DMS79 treated with DMSO at 0.1 percent for 48 hours (cell line): Measurements from ENCODE around the gene LAMB4.

ENCODE experiments used
- DNase-seq: peaks from one replicate; lab custom pipeline; 2025; lab: John Stamatoyannopoulos, UW

Gene LAMB4

DNA sequence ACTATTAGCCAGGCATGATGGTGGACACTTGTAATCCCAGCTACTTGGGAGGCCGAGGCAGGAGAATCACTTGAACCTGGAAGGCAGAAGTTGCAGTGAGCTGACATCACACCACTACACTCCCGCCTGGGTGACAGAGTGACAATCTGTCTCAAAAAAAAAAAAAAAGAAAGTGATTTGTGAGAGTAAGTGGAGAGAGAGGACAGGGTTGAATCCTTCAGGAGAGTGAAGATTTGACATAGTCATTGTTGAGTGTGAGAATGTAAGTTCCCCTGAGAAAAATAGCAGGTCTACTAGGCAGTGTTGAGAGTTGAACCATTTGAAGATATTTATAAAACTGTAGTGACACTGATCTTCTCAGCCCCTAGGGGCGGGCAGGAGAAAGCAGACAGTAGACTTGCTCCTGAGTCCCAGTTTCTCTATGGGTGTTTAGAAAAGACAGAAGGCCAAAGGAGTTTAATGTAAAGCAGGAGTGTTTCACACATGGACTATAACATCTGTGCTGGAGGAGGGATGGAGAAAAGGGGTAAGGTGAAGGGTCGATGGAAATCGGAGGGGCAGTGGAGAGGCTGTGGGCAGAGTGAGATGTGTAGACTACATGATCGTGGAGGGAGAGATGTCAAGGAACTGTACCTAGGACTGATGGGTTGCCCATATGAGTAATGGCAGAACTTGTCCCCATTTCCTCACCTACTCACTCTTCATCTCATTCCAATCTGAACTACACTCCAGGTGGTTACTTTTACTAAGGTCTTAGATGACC lies 13.7 kb upstream of the LAMB4 start:
- DNase-seq = no peak

DNA sequence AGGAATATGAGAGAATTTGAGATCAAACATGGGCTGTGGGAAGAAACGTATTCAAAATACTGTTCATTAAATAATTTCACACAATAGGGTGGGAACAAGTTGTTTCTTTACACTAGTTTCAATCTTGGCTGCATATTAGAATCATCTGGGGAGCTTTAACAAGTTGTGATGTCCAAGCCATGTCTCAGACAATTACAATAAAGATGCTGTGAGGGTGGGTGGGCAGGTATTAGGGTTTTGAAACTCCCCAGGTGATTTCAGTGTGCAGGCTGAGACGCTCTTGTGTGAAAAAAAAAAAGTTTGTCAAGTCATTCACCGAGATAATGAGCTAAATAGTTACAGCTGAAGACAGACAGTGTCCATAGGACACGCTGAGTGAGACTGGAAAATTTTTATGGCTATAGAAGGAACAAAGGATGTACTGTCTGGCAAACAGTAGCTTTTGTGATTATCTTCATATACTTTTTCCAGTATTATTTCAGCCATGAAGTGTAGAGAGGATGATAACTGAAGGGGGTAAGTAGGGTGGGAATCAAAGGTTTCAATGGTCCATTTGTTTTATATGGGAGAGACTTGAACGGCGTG lies 12.6 kb upstream of the LAMB4 start:
- no peak for DNase-seq

DNA sequence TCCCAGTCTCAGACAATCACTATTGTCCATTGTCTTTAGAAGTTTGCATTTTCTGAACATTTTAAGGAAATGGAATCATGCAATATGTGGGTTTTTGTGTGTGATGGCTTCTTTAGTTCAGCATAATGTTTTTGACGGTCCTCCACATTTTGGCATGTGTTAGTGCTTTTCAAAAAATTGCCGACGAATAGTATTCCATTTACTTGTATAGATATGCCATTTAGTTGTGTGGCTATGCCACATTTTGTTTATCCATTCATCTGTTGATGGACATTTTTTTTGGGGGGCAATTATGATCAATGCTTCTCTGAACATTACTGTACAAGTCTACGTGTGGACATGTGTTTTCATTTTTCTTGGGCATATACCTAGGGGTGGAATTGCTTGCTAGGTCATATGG lies 12.0 kb upstream of the LAMB4 start:
- no peak for DNase-seq

DNA sequence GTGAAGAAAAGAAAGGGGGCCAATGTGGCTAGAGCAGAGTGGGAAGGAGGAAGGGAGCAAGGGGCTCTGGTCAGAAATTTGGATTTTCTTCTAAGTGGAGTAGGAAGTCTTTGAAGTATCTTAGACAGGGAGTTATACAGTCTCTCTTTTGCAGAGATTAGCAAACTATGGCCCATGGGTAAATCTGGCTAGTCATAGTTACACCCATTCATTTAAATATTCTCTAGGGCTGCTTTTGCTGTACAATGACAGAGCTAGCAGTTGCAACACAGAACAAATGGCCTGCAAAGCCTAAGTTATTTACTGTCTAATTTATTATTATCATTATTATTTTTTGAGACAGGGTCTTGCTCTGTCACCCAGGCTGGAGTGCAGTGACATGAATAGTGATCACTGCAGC lies 10.5 kb upstream of the LAMB4 start:
- no peak for DNase-seq

DNA sequence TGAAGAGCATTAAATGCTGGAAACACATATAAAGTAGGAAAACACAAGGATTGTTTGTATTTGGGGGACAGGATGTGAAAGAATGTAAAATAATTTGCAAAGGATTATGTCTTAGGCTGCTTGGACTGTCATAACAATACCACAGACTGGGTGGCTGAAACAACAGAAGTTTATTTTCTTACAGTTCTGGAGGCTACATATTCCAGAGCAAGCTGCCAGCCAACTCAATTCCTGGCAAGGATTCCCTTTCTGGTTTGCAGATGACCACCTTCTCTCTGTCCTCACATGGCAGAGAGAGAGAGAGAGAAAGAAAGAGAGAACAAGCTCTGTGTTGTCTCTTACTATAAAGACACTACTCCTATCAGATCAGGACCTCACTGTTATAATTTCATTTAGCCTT lies 8.8 kb upstream of the LAMB4 start:
- DNase-seq = no peak

DNA sequence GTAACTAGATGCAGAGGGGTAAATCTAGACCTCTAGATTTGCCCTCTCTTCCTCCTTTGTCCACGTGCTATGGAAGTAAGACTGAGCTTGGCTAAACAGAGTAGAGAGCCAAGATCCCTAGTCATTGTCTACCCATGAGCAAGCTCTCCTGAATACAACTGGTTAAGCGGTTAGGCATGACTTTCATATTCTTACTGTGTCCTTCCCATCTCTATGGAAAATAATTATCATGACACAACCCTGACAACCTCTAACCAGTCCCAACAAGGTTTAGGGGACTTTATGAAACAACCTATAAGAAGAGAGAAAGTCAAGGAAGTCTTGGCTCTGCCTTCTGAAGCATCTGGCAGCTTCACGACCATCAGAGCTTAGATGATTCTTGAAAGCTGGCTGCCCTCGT lies 7.8 kb upstream of the LAMB4 start:
- DNase-seq = no peak

DNA sequence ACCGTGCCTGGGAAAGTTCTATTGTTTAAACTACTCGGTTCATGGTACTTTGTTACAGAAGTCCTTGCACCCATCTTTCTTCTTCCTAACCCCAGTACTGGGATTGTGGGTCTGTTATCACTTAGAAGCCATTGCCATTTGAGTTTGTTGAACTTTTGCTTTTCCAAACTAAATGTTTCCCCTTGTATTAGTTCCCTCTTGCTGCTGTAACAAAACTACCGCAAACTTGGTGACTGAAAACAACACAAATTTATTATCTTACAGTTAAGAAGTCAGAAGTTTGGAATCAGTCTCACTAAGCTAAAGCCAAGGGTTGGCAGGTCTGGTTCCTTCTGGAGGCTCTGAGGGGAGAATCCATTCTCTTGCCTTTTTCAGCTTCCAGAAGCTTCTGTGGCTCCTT lies 6.9 kb upstream of the LAMB4 start:
- no peak for DNase-seq

DNA sequence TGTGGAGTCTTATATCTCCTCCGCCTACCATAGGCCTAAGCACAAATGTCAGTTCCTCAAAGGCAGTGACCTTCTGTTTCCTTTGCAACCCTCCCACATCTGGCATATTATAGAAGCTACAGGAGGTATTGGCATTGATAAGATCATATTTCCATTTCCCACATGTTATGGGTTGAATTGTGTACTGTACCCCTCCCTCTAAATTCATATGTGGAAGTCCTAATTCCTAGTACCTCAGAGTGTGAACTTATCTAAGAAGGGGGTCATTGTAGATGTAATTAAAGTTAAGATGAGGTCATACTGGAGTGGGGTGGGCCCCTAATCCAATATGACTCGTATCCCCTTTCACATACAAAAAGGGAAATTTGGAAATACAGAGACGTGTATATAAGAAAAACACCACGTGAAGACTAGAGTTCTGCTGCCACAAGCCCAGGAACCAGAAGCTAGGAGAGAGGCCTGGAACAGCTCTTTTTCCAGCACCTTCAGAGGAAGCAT lies 6.1 kb upstream of the LAMB4 start:
- DNase-seq = no peak

DNA sequence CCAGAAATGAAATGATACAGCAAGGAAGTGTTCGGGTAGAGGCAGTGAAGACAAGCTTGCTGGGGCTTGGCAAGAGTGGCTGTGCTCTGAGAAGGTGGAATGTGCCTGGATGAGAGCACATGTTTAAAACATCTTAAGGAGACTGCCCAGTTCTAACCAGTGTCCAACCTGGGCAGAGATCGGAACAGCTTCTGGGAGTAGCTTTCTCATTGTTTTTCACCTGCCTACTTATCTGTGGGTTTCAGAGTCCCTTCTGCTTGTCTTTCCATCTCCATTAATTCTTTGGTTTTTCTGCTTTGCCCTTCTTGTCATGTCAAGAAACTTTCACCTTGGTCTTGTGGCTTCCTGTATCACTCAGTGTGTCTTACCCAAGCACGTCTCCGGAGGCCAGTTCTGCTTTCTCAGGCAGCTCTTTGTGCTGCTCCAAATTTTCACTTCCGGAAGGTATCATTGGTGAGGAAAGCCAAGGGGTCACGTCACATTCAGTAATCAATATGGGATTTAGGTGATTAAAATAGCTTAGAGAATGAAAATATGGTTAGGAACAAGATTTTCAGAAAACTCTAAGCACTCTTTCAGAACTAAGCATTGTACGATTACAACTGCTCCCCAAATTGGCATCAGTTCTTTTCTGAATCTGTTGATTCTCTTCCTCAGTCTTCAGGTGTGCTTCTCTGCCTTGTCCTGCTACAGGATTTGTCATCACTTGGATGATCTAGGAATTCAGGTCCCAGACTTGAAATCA lies 5.5 kb upstream of the LAMB4 start:
- DNase-seq = no peak

DNA sequence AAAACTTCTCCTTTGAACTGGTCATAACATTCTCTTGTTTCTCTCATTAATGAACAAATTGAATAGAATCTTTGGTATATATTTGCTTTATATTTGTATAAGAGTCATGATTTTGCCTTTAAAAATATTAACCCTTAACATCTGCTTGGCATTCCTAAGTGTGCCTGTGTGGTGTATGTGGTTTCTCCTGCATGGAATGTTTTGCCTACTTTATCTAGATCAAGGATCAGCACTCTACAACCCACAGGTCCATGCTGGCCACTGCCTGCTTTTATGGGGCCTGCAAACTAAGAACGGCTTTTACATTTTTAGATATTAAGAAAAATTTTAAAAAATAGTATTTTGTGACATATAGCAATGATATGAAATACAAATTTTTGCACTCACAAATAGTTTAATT lies 4.3 kb upstream of the LAMB4 start:
- DNase-seq = no peak

DNA sequence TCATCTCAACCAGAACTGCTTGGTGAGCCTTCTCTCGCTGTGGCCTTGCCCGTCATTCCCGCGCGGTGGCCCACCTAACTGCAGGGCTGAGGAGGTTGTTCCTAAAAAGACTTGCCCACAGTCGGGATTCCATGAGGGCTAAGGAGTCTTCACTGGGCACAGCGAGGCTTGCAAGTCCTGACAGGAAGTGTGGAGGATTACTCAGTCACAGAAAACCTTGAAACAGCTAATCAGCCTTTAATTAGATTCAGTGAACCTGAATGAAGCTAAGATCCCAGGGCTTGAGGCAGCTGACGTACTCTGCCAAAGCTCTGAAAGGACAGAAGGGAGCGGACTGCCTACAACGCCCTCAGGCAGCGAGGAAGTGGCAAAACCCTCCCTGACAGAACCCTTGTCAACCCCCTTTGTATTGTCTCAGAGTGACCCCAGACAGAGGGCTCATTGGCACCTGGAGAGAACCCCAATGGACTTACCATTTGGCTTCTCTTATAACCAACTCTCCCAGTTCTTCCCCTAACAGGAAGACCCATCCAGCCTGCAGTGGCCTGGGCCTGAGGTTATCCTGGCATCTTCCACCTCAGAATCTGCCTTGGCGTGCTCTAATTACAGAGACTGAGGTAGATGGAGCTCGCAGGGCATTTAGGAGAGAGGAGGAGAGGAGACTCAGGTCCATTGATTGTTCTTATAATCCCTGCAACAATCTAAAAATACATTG lies 2.5 kb upstream of the LAMB4 start:
- DNase-seq = no peak

DNA sequence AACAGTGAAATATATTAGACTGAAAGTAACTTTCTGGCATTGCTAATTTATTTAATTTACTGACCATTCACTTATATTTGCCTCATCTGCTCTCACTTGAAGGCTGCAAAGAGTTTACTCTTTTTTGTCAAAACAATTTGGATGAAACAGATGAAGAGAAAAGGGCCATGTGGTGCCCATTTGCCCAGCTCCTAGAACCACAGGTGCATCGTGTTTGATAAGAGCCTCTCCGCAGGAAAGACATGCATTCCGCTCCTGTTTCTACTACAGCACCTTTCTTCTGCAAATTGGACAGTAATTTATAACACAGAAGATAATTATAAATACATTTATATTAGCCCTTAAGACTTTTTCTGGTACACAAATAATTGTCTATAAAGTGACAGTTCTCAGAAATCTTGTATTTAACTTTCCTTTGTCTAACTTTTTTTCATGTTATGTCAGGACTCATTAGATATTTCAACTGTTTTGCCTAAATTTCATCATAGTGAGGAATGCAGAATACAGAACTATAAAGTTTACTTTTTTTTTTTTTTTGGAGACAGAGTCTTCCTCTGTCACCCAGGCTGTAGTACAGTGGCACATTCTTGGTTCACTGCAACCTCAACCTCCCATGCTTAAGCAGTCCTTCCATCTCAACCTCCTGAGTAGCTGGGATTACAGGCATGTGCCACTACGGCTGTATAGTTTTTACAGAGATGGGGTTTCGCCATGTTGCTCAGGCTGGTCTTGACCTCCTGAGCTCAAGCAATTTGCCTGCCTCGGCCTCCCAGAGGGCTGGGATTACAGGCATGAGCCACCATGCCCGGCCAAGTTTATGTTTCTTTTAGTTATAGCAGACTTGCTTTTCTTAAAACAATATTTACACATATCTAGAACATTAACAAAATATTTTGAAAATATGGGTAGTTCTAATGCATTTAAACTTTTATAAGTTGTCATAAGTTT lies 869 bp downstream of the LAMB4 start:
- no peak for DNase-seq

DNA sequence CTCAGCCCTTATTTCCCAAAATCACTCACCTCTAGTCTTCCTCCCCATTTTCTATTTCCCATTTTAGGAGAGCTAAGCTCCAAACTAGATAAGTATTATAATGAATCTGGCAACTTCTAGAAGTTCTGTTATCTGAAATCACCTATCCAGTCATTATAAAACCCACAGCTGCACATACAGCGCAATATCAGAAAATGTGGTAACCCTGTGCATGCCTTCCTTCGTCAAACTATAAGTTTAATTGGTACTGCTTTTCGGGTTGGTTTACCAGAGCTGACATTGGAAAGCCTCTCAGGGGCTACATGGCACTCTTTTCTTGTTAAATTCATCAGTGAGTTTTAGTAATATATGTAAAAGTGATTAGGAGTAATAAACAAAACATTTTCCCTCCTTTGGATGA lies 1.6 kb downstream of the LAMB4 start:
- no peak for DNase-seq

DNA sequence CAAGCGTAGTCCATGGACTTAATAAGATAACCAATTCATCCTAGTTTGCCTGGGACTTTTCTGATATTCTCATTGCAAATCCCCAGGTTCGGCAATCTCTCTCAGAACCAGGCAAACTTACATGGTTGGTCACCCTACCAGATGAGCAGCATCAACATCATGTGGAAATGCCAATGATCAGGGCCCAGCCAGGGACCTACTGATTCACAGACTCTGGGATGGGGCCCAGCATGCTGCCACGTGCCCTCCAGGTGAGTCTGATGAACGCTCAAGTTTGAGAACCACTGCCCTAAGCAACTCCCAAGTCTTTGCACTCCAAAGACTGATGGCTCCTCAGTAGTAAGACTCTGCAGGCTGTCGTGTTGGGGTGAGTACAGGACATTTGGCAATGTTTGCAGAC lies 2.7 kb downstream of the LAMB4 start:
- no peak for DNase-seq

DNA sequence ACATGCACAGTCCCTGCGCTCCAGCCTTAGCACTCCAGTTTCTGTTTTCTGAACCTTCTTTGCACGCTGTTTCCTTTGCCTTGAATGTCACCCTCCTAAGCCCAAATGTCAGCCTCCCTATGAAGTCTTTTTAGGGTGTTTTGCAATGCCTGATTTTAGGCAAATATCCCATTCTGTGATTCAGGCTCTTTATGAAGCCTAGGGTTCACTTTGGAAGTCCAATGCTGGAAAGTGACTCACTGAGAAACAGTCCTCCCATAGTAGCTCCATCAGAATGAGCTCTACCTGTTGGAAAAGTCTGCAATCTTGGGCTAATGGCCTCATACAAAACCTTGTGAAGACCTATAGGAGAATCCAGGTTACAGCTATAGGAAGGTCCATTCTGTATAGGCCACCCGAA lies 5.3 kb downstream of the LAMB4 start:
- no peak for DNase-seq

DNA sequence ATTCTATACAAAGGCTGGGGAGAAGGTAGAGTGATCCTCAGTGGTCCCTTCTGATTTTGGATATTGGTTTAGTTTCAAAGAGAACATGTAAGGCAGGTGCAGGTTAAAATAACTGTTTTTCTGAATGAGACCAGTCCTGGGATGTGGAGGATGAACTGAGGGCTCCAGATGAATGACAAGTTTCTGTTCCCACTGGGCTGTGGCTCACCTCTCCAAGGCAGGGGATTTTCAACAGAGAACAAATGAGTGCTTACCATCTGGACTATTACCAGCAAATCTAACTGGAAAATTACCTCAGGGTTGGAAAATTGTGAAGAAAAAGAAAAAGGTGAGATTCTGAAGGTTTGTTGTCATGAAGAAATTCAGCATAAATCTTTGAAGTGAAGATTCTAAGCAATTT lies 8.0 kb downstream of the LAMB4 start:
- no peak for DNase-seq

DNA sequence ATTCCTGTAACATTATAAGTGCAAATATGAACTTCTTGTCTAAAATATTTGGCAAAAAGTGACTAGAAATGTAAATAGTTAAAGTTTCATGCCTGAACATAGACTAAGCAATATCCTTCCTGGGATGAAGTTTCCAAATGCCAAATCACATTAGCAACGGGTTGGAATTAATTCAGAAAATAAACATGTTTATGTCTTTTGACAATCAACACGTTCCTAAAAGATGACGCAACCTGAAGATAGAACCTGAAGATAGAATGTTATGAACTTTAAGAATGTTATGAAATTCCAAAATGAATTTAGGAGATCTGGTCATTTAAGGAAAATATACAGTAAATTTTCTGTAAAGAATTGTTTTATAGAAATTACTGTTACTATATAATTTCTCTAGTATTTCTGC lies 9.2 kb downstream of the LAMB4 start:
- no peak for DNase-seq

DNA sequence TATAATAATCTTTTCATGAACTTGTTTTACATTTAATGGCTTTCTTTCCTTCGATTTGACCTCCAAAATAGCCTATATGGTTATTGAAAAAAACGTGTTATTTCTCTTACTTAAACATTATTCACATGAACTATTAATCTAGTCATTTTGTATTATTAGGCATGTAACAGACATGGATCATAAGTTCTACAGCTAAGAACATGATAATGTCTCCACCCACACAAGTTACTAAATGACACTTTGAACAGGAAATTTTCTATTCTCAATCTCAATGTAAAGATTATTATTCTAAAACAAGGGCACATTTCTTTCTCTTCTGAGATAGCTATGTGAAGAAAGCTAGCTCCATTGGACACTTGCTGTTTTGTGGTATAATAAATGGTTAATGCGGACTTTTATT lies 10.0 kb downstream of the LAMB4 start:
- DNase-seq = no peak

DNA sequence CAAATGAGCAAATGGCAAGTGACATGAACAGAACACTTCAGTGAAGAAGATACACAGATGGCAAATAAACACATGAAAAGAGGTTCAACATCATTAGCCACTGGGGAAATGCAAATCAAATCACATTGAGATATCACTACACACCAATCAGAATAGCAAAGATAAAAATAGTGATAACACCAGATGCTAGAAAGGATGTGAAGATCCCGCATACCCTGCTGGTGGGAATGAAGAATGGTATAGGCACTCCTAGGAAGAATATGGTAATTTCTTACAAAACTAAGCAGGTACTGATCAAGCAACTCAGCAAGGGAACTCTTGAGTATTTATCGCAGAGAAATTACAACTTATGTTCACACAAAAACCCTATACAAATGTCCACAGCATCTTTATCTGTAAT lies 11.2 kb downstream of the LAMB4 start:
- no peak for DNase-seq

DNA sequence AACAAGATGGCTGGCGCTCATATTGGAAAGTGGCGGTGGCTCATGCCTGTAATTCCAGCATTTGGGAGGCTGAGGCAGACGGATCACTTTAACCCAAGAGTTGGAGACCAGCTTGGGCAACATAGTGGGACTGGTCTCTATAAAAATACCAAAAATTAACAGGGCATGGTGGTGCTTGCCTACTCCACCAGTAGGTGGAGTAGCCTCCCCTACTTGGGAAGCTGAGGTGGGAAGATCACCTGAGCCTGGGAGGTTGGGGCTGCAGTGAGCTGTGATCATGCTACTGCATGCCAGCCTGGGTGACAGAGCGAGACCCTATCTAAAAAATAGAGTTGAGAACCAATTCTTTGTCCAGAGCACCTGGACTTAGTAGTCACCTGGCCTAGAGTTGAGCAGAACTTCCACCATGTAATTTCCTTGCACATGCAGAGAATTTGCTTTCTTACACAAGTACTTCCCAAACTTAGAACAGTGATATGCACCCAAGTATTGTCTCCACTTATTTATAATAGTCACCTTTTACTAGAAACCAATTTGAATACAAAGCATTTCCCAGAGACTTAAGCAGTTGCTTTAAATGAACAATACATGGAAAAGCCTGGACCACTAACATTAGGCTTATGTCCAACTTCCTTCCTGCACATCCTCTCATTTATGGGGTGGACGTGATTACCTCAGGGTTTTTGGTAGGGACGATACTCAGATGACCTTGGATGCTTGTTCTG lies 15.9 kb downstream of the LAMB4 start:
- DNase-seq = no peak

DNA sequence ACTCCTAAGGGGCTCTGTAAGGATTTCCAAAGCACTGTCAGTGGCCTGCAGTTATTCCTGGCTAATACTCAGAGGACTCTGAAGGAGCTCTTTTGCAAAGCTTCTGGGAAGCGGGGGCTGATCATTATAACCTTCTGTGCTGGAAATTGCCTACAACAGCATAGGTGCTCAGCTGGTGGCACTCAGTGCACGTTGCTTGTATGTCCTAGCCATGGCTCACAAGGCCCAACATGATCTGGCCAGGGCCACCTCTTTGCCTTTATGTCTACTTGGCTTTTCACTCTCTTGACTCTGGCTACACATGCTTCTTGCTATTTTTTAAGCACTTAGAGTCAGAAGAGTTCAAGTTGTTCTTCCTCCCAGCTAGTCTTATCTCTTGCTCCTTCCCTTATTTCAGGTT lies 17.5 kb downstream of the LAMB4 start:
- no peak for DNase-seq
